ENCODE data around the gene PDF. TPM values are rescaled to one million over a fixed set of nuclear protein-coding genes. Genes with fewer than 3 reads are reported as not detected.

Gene PDF
- total RNA-seq, 1 donor from 2014 or later: 44.9 TPM

- Histone ChIP-seq H3K9me3 (no peaks in the 10 kb centered on the region), H3K27me3 (no peaks in the 10 kb centered on the region), H3K4me1 (peaks cover 14% of the 10 kb centered on the region), H3K27ac (no peak overlapping the region), H3K4me3 (no peak overlapping the region), H3K36me3 (peaks cover 0 to 21% of the 10 kb centered on the region in 2 donors)
- no peak for DNase-seq (ENCODE audit: extremely low spot score in 2 of 2)
- intact Hi-C loops (cut with DNase I): no loop called here
- TF ChIP-seq POLR2A (IDR thresholded peaks at IDR 0.05) (no peak), POLR2AphosphoS5 (IDR thresholded peaks at IDR 0.05; ENCODE audit: insufficient read depth in 1 of 2, low read depth in 1 of 2) (no peak)
- TF ChIP-seq, protein P1, sequence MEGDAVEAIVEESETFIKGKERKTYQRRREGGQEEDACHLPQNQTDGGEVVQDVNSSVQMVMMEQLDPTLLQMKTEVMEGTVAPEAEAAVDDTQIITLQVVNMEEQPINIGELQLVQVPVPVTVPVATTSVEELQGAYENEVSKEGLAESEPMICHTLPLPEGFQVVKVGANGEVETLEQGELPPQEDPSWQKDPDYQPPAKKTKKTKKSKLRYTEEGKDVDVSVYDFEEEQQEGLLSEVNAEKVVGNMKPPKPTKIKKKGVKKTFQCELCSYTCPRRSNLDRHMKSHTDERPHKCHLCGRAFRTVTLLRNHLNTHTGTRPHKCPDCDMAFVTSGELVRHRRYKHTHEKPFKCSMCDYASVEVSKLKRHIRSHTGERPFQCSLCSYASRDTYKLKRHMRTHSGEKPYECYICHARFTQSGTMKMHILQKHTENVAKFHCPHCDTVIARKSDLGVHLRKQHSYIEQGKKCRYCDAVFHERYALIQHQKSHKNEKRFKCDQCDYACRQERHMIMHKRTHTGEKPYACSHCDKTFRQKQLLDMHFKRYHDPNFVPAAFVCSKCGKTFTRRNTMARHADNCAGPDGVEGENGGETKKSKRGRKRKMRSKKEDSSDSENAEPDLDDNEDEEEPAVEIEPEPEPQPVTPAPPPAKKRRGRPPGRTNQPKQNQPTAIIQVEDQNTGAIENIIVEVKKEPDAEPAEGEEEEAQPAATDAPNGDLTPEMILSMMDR (IDR thresholded peaks at IDR 0.05): no peak
These were observed 13.8 kb upstream of the PDF start for GRCh38 chr16:69344171-69344570.

GRCh38 chr16:69340095-69340644 lies 9.8 kb upstream of the PDF start:
- peaks cover 0 to 36% of the 10 kb centered on the region in 2 donors for H3K36me3 ChIP-seq
- intact Hi-C loops (cut with DNase I): no loop called here

GRCh38 chr16:69339289-69340094 lies 9.1 kb upstream of the PDF start, which contains the start of the genes COG8 and NIP7:
TSS of gene COG8 (minus strand) at chr16:69339564. CDS start at chr16:69339552, 12 bp downstream.
TSS of gene NIP7 (plus strand) at chr16:69339772. CDS start at chr16:69339830, 58 bp downstream.
- DNase-seq (ENCODE audit: extremely low spot score in 2 of 2): peak in 1 of 2 donors; percentile 97
- Histone ChIP-seq H3K36me3 (peaks cover 0 to 42% of the 10 kb centered on the region in 2 donors), H3K4me3 (peak within 1 kb of the TSS; percentile 82 to 93), H3K27me3 (no peaks in the 10 kb centered on the region), H3K27ac (peak within 1 kb of the TSS; percentile 87), H3K9me3 (no peaks in the 10 kb centered on the region), H3K4me1 (peaks cover 39% of the 10 kb centered on the region)
- TF ChIP-seq, protein P1 (IDR thresholded peaks at IDR 0.05): peak; percentile 64 to 84 (median 79)
- no peak for TF ChIP-seq POLR2A (IDR thresholded peaks at IDR 0.05)
- peak; percentile 79 to 97 for TF ChIP-seq POLR2AphosphoS5 (IDR thresholded peaks at IDR 0.05; ENCODE audit: insufficient read depth in 1 of 2, low read depth in 1 of 2)
- intact Hi-C loops (cut with DNase I): no loop called here

More at GRCh38 chr16:69340095-69340644, 9.8 kb upstream of the PDF start:
- TF ChIP-seq, protein P1 (IDR thresholded peaks at IDR 0.05): no peak
- TF ChIP-seq POLR2AphosphoS5 (IDR thresholded peaks at IDR 0.05; ENCODE audit: insufficient read depth in 1 of 2, low read depth in 1 of 2): no peak
- TF ChIP-seq POLR2A (IDR thresholded peaks at IDR 0.05): no peak
- H3K27me3 ChIP-seq: no peaks in the 10 kb centered on the region
- no peaks in the 10 kb centered on the region for H3K9me3 ChIP-seq
- H3K4me3 ChIP-seq: peak overlapping the region; percentile 82 to 93
- H3K4me1 ChIP-seq: peaks cover 39% of the 10 kb centered on the region
- no peak for DNase-seq (ENCODE audit: extremely low spot score in 2 of 2)
- H3K27ac ChIP-seq: peak overlapping the region; percentile 87

GRCh38 chr16:69338557-69339288 lies 8.3 kb upstream of the PDF start:
- peak overlapping the region; percentile 87 for H3K27ac ChIP-seq
- H3K36me3 ChIP-seq: peaks cover 0 to 50% of the 10 kb centered on the region in 2 donors
- H3K9me3 ChIP-seq: no peaks in the 10 kb centered on the region
- intact Hi-C loops (cut with DNase I): no loop called here
- DNase-seq (ENCODE audit: extremely low spot score in 2 of 2): no peak
- H3K27me3 ChIP-seq: no peaks in the 10 kb centered on the region
- TF ChIP-seq POLR2AphosphoS5 (IDR thresholded peaks at IDR 0.05; ENCODE audit: insufficient read depth in 1 of 2, low read depth in 1 of 2) (no peak), POLR2A (IDR thresholded peaks at IDR 0.05) (no peak)
- TF ChIP-seq, protein P1 (IDR thresholded peaks at IDR 0.05): no peak
- H3K4me1 ChIP-seq: peaks cover 39% of the 10 kb centered on the region
- peak overlapping the region; percentile 82 to 93 for H3K4me3 ChIP-seq
